ENCODE results near the gene ST7.

GRCh38 chr7:117116211-117116610, 162.9 kb downstream of the ST7 start:
- TF ChIP-seq, protein P1, sequence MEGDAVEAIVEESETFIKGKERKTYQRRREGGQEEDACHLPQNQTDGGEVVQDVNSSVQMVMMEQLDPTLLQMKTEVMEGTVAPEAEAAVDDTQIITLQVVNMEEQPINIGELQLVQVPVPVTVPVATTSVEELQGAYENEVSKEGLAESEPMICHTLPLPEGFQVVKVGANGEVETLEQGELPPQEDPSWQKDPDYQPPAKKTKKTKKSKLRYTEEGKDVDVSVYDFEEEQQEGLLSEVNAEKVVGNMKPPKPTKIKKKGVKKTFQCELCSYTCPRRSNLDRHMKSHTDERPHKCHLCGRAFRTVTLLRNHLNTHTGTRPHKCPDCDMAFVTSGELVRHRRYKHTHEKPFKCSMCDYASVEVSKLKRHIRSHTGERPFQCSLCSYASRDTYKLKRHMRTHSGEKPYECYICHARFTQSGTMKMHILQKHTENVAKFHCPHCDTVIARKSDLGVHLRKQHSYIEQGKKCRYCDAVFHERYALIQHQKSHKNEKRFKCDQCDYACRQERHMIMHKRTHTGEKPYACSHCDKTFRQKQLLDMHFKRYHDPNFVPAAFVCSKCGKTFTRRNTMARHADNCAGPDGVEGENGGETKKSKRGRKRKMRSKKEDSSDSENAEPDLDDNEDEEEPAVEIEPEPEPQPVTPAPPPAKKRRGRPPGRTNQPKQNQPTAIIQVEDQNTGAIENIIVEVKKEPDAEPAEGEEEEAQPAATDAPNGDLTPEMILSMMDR (IDR thresholded peaks at IDR 0.05) = no peak
- no peak for TF ChIP-seq POLR2A (IDR thresholded peaks at IDR 0.05)
